Measurements from ENCODE around the gene ASIC3.
"Not testable (repeated sequence)": the region's sequence is repeated elsewhere in the genome, so short reads cannot be mapped to it uniquely, and the experiment has no call there.

The ASIC3 gene

GRCh38 chr7:151047976-151048815 lies at the start of gene ASIC3:
ASIC3 (plus strand) TSS chr7:151048531; CDS start chr7:151048886, 355 bp downstream.
- no peak for DNase-seq

- no peak for DNase-seq
Measured at GRCh38 chr7:150999001-150999400, 49.3 kb upstream of the ASIC3 start.

- no peak for DNase-seq
Measured at GRCh38 chr7:150999497-151000230, 48.7 kb upstream of the ASIC3 start.

- no peak for DNase-seq
Measured at GRCh38 chr7:151000897-151001495, 47.3 kb upstream of the ASIC3 start.

GRCh38 chr7:151001546-151001945 lies 46.8 kb upstream of the ASIC3 start:
- no peak for DNase-seq

- no peak for DNase-seq
Measured at GRCh38 chr7:151003572-151003971, 44.8 kb upstream of the ASIC3 start.

- DNase-seq, result no peak
Measured at GRCh38 chr7:151005566-151005965, 42.8 kb upstream of the ASIC3 start.

- no peak for DNase-seq
Measured at GRCh38 chr7:151006590-151007300, 41.6 kb upstream of the ASIC3 start.

GRCh38 chr7:151007469-151007898 lies 40.8 kb upstream of the ASIC3 start:
- DNase-seq, result no peak

- no peak for DNase-seq
Measured at GRCh38 chr7:151008143-151008510, 40.2 kb upstream of the ASIC3 start.

GRCh38 chr7:151008511-151009323 lies 39.6 kb upstream of the ASIC3 start:
- DNase-seq, result no peak

GRCh38 chr7:151009327-151010036 lies 38.8 kb upstream of the ASIC3 start:
- no peak for DNase-seq

- DNase-seq, result no peak
Measured at GRCh38 chr7:151010037-151010306, 38.4 kb upstream of the ASIC3 start.

- DNase-seq, result no peak
Measured at GRCh38 chr7:151010307-151011096, 37.8 kb upstream of the ASIC3 start.

GRCh38 chr7:151011097-151011409 lies 37.3 kb upstream of the ASIC3 start:
- no peak for DNase-seq

GRCh38 chr7:151011616-151012015 lies 36.7 kb upstream of the ASIC3 start:
- DNase-seq, result not testable (repeated sequence)

GRCh38 chr7:151012031-151012692 lies 36.2 kb upstream of the ASIC3 start:
- no peak for DNase-seq

- no peak for DNase-seq
Measured at GRCh38 chr7:151012911-151013347, 35.4 kb upstream of the ASIC3 start.

- no peak for DNase-seq
Measured at GRCh38 chr7:151013356-151013732, 35.0 kb upstream of the ASIC3 start.

- DNase-seq, result no peak
Measured at GRCh38 chr7:151013733-151014497, 34.4 kb upstream of the ASIC3 start.

All from NCI-H187 (cell line).